HG03342 (cell line): ENCODE data around the gene ANKRD30BL.
"Not testable (repeated sequence)": the region's sequence is repeated elsewhere in the genome, so short reads cannot be mapped to it uniquely, and the experiment has no call there.

Source experiments
- ATAC-seq: cut with Tn5 transposase; IDR thresholded peaks from one replicate; pipeline ENCODE4 v1.9.1; 2021; ENCODE audit warnings: mild to moderate bottlenecking, moderate library complexity; ENCODE audit not compliant: unreplicated experiment

Gene ANKRD30BL

GRCh38 chr2:132161161-132162124 lies at the start of gene ANKRD30BL:
ANKRD30BL (minus strand) TSS chr2:132161952; CDS start chr2:132161705, 247 bp downstream.
- ATAC-seq = not testable (repeated sequence)

GRCh38 chr2:132202866-132203265 lies 41.1 kb upstream of the ANKRD30BL start:
- ATAC-seq = not testable (repeated sequence)

- ATAC-seq = not testable (repeated sequence)
Measured at GRCh38 chr2:132192854-132193253, 31.1 kb upstream of the ANKRD30BL start.

- ATAC-seq = not testable (repeated sequence)
Measured at GRCh38 chr2:132167100-132167499, 5.3 kb upstream of the ANKRD30BL start.

- not testable (repeated sequence) for ATAC-seq
Measured at GRCh38 chr2:132162125-132162660, 441 bp upstream of the ANKRD30BL start.

- ATAC-seq = not testable (repeated sequence)
Measured at GRCh38 chr2:132146774-132147173, 15.0 kb downstream of the ANKRD30BL start.
